ENCODE measurements around the gene LAMB2. TPM values are rescaled to one million over a fixed set of nuclear protein-coding genes. Genes with fewer than 3 reads are reported as not detected.
A peak's percentile ranks its signal among the peaks of the same experiment; 100 is the strongest.

Gene LAMB2
- total RNA-seq (100 to 1,000 TPM; 457 to 681 (median 491) TPM), polyA plus RNA-seq (100 to 1,000 TPM; 408 to 528 TPM)
- long read RNA-seq, donor 1, transcript LAMB2-217 (5 exons, 1,021 nt): major isoform, 9 of 549 reads
- long read RNA-seq, donor 1, partial matches to known transcripts: 462 of 549 reads
- long read RNA-seq, donor 1, other reads (novel, unspliced or antisense): 78 of 549 reads
- long read RNA-seq, donor 2, full-length matches to known transcripts: 9 of 27 reads
- long read RNA-seq, donor 2, partial matches to known transcripts: 18 of 27 reads
- long read RNA-seq, donor 2, other reads (novel, unspliced or antisense): 0 of 27 reads
- long read RNA-seq, donor 3, full-length matches to known transcripts: 347 of 866 reads
- long read RNA-seq, donor 3, partial matches to known transcripts: 372 of 866 reads
- long read RNA-seq, donor 3, other reads (novel, unspliced or antisense): 147 of 866 reads

- Histone ChIP-seq H3K4me1 (ENCODE audit: insufficient read depth) (peaks cover 4% of the 10 kb centered on the region), H3K27me3 (no peaks in the 10 kb centered on the region), H3K27ac (peak within 1 kb of the TSS; percentile 26 to 81), H3K4me3 (peak within 1 kb of the TSS; percentile 79), H3K36me3 (no peaks in the 10 kb centered on the region), H3K9me3 (no peaks in the 10 kb centered on the region)
- intact Hi-C loops (cut with DNase I): no loop called here
- WGBS, 3 donors: 0 to 3% (median 2%) methylated on average over 24 to 28 of the region's 28 CpGs
- peak; percentile 77 to 85 (median 83) for DNase-seq
- TF ChIP-seq, protein P1, sequence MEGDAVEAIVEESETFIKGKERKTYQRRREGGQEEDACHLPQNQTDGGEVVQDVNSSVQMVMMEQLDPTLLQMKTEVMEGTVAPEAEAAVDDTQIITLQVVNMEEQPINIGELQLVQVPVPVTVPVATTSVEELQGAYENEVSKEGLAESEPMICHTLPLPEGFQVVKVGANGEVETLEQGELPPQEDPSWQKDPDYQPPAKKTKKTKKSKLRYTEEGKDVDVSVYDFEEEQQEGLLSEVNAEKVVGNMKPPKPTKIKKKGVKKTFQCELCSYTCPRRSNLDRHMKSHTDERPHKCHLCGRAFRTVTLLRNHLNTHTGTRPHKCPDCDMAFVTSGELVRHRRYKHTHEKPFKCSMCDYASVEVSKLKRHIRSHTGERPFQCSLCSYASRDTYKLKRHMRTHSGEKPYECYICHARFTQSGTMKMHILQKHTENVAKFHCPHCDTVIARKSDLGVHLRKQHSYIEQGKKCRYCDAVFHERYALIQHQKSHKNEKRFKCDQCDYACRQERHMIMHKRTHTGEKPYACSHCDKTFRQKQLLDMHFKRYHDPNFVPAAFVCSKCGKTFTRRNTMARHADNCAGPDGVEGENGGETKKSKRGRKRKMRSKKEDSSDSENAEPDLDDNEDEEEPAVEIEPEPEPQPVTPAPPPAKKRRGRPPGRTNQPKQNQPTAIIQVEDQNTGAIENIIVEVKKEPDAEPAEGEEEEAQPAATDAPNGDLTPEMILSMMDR (IDR thresholded peaks at IDR 0.05): no peak
- peak; percentile 49 for TF ChIP-seq POLR2A (IDR thresholded peaks at IDR 0.05)
These were observed at the start of gene LAMB2 for GRCh38 chr3:49132437-49133225. Gene LAMB2, minus strand, starts transcription at chr3:49133050. Its CDS starts 183 bp downstream, at chr3:49132867.

DNA sequence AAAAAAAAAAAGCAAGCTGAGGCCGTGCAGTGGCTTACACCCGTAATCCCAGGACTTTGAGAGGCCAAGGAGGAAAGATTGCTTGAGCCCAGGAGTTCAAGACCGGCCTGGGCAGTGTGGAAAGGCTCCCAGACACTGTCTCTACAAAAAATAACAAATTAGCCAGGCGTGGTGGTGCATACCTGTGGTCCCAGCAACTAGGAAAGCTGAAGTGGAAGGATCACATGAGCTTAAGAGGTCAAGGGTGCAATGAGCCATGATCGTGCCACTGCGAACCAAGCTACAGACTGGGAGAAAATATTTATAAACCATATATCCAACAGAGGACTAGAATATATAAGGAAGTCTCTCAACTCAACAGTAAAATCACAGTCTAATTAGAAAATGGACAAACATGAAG lies 48.5 kb upstream of the LAMB2 start:
- no peaks in the 10 kb centered on the region for H3K27me3 ChIP-seq
- H3K27ac ChIP-seq: no peak overlapping the region
- no peaks in the 10 kb centered on the region for H3K36me3 ChIP-seq
- intact Hi-C loops (cut with DNase I): no loop called here
- H3K4me1 ChIP-seq (ENCODE audit: insufficient read depth): peaks cover 3% of the 10 kb centered on the region
- H3K9me3 ChIP-seq: no peaks in the 10 kb centered on the region
- TF ChIP-seq, protein P1 (IDR thresholded peaks at IDR 0.05): no peak
- no peak for TF ChIP-seq POLR2A (IDR thresholded peaks at IDR 0.05)
- no peak for TF ChIP-seq EP300 (IDR thresholded peaks at IDR 0.05)
- DNase-seq: no peak
- 65 to 79% (median 74%) methylated on average over 6 of the region's 6 CpGs for WGBS, 3 donors
- no peak overlapping the region for H3K4me3 ChIP-seq

DNA sequence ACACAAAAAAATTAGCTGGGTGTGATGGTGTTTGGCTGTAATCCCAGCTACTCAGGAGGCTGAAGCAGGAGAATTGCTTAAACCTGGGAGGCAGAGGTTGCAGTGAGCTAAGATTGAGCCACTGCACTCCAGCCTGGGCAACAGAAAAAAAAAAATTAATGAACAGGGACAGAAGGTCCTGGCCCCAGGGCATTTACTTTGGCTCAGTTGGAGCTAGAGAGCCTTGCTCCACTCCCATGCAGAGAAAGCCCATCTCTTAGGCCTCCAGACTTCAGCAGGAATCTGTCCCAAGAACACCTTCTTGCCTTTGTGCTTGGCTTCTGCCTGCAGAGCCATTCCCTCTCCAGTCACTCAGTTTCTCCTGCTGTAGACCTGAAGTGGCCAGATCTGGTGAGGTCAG lies 47.3 kb upstream of the LAMB2 start:
- TF ChIP-seq POLR2A (IDR thresholded peaks at IDR 0.05): no peak
- TF ChIP-seq, protein P1 (IDR thresholded peaks at IDR 0.05): no peak
- no peak for TF ChIP-seq EP300 (IDR thresholded peaks at IDR 0.05)
- H3K4me3 ChIP-seq: no peak overlapping the region
- no peak for DNase-seq
- intact Hi-C loops (cut with DNase I): no loop called here
- H3K36me3 ChIP-seq: no peaks in the 10 kb centered on the region
- H3K9me3 ChIP-seq: no peaks in the 10 kb centered on the region
- H3K27me3 ChIP-seq: no peaks in the 10 kb centered on the region
- H3K4me1 ChIP-seq (ENCODE audit: insufficient read depth): peaks cover 3% of the 10 kb centered on the region
- H3K27ac ChIP-seq: no peak overlapping the region

- intact Hi-C loops (cut with DNase I): loop anchor here in 3 of 4 donors (10.0 kb wide), 2 partner anchors 98 to 268 kb away; partner anchors contain the start of gene C3orf62 (in 1 of the 3)
- DNase-seq: no peak
- Histone ChIP-seq H3K27me3 (no peaks in the 10 kb centered on the region), H3K4me3 (no peak overlapping the region), H3K36me3 (no peaks in the 10 kb centered on the region), H3K27ac (no peak overlapping the region), H3K4me1 (ENCODE audit: insufficient read depth) (peaks cover 14% of the 10 kb centered on the region), H3K9me3 (no peaks in the 10 kb centered on the region)
- TF ChIP-seq, protein P1 (IDR thresholded peaks at IDR 0.05): no peak
- TF ChIP-seq EP300 (IDR thresholded peaks at IDR 0.05) (no peak), POLR2A (IDR thresholded peaks at IDR 0.05) (no peak)
- WGBS, 3 donors: 71 to 79% (median 74%) methylated on average over 2 of the region's 2 CpGs
These were observed 44.2 kb upstream of the LAMB2 start for GRCh38 chr3:49177073-49177472.
